Stimulated activated CD8-positive, alpha-beta memory T cell treated with anti-CD3 and anti-CD28 coated beads, Interleukin-15, amount 100 ng/mL, for 4 hours (primary cell): ENCODE data around the gene DPH1.

Source experiments
- DNase-seq, 2 donors: peaks; one replicate each; pipeline ENCODE4 v3.0.0-alpha.2; 2020; ENCODE audit warnings: low read depth in 2 of 2

Gene DPH1

DNA sequence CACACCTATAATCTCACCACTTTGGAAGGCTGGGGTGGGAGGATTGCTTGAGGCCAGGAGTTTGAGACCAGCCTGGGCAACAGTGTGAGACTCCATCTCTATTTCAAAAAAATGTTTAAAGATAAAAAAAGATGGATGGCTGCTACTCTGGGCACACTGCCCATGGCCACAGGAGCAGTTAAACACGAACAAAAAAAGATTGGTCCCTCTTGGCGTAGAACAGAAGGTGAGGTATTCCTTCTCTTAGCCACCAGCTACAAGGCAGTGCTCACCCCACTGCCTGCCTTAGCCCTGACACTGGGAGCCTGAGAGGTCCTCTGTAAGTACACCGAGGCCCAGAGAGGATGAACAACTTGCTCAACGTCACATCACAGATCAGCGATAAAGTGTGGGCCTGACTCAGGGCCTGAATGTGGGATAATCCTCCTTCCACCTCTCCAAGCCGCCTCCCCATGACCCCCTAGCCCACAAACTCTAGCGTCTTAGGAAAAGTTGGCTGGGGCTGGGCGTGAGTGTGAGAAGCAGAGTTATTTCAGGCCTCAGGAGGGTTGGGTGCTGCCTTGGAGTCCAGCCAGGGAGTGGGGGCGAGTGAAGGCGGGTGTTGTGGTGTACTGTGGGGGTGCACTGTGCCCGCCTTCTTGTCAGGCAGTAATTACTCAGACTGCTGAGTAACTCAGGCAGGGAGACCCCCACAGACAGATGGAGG, 2.3 kb upstream of the DPH1 start:
- DNase-seq, result no peak

DNA sequence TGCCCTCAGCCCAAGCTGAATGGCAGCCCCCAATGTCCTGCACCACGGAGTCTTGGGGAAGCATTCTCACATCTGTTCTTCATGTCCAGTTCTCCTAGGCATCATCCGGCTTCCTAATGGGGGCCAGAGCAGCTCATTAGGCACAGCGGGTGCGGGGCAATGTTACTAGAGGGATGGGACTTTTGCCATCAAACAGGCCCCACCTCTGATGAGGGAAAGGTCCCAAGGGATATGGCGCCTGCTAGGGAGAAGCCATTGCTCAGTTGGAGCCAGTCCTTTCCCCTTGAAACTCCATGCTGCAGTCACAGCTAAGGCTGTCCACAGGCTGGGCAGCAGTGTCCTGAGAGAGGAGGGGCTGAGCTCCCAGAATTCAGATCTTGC, 1.7 kb upstream of the DPH1 start:
- DNase-seq, result no peak

DNA sequence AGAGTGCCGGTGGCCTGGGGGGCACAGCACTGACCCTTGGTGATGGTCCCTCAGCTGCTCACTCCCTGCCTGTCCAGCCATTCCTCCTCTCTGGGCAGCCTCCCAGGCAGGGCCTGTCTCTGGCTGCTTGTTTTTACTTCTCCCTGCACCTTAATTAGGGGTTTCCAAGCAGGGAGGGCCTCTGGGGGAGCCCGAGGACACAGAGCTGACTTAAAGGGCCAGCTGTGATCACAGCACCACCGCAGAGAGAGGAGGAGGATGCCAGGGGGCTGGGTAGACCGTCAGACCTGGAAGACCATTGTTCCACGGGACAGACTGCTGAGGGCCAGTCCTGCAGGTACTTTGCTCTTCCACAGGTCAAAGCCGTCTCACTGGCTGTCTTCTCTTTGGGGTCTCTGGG, 1.2 kb upstream of the DPH1 start:
- no peak for DNase-seq

DNA sequence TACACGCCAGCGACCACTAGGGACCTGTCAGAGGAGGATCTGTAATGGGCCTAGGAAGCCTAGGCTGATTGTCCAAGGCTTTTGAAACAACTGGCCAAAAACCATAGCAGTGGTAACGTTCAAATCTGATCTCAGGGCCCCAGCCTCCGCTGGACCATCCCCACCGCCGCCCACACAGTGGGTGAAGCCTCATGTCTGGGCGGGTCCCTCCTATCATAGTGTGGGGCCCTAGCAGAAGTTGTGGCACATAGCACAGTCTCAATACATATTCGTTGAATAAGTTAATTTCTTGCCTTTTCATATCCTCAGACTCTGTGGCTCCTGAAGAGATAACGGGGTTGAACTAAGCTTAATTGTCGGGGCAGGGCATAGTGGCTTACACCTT, 818 bp downstream of the DPH1 start:
- DNase-seq, result no peak

DNA sequence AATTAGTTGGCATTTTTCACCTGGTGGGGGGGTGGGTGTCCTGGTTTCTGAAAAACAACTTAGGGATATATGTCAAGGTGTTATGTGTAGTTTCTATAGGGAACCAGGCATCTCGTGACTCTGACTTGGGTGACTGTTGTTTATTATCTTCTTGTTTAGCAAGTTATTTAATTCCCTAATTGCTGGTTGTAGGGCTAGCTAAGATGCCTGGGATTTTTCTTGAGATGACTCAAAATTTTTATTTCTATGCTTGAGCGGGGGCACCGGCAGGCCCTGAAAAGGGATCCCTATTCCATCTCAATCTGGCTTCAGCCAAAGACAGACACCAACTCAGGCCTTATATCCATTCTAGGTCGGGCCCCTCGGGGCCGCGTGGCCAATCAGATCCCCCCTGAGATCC, 3.2 kb downstream of the DPH1 start:
- no peak for DNase-seq

DNA sequence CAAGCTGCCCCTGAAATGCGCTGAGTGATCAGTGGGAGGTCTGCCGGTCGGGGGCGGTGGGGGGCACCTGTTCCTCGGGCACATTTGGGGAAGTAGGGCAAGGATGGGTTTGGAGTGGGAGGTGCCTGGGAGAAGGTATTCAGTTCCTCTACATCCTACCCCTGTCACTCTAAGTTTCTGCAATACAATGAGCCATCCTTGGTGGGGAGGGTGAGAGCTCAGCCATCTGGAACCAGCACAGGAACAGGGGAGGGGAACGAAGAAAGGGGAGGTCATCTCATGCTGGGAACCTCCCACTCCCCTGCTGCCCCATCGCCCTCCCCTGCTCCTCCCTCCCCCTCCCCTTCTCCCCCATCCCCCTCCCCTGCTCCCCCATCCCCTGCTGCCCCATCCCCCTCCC, 4.2 kb downstream of the DPH1 start:
- DNase-seq, result no peak

DNA sequence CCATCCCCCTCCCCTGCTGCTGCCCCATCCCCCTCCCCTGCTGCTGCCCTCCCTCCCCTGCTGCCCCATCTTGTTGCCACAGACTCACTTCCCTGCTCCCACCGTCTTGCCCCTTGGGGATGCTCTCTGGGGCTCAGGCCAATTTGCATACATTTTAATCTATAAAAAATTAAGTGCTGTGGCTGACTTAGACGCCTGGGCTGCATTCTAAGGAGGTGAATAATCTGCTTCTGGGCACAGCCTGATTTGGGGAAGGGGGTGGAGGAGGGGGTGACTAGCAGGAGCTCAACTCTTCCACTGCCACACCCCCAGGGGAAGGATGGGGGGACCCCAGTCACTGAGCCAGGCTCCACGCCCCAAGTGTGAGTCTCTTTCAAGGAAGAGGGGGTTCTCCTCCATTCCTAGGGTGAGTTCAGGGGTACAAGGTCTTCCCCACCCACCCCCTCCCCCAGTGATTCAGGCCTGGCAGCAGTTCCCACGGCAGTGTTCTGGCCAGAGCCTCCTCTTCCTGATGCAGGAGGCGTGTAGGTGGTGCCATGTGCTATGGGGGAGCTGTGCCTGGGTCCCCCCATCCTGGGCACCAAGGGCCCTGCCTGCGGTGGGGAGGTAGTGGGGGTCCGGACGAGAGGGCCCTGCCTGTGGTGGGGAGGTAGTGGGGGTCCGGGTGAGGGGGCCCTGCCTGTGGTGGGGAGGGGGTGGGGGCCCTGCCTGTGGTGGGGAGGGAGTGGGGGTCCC, 5.0 kb downstream of the DPH1 start:
- no peak for DNase-seq

DNA sequence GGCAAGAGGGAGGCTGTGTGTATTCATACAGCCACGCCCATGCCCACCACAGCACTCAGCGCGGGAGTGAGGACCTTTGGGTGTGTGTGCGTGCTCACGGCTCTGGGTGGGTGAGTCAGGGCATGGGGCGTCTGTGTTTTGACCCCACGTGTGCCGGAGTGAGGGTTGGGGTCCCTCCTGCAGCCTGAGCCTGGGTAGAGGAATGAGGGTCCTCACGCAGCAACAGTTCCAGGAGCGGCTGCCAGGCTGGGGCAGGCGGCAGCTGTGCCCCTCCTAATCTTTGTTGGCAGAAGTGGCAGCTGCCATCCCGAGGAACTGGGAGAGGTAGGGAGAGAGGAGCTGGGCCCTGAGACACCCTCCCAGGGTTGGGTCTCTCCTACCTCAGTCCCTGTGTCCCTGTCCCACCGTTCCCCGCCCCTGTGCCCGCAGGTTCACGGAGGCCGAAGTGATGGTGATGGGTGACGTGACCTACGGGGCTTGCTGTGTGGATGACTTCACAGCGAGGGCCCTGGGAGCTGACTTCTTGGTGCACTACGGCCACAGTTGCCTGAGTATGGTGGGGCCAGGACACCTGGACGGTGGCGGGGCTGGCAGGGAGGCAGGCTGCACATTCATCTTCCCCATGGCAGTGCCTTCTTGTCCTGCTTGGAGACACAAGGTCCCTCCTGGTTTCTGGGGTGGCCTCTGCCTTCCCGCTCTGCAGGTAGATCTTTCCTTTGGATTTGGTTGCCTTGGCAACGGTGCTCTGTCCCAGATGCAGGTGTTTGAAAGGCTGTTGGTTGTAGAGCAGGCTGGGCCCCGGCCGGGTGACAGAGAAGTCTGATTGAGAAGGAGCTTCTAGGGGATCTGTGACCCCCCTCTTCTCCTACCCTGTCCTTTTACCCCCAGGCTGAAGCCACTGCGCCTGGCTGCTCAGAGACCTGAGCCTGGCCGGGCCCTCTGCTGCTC, 5.9 kb downstream of the DPH1 start:
- no peak for DNase-seq

DNA sequence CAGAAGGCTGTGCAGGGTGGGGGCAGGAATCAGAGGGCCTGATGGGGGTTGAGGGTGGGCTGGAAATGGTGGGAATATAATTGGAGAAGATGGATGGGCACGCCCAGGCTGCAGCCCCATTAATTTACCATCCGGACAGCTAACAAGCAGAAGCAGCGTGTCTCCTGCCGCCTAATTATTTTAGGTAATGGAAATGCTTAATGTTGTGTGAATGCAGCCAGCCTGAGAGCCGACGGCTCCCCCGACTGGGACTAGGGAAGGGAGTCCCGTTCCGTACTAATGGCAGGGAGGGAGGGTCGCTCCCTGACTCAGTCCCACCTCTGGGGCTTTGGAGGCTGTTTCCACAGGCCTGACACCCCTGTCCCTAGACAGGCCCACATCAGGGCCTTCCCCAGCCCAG, 7.2 kb downstream of the DPH1 start:
- no peak for DNase-seq

DNA sequence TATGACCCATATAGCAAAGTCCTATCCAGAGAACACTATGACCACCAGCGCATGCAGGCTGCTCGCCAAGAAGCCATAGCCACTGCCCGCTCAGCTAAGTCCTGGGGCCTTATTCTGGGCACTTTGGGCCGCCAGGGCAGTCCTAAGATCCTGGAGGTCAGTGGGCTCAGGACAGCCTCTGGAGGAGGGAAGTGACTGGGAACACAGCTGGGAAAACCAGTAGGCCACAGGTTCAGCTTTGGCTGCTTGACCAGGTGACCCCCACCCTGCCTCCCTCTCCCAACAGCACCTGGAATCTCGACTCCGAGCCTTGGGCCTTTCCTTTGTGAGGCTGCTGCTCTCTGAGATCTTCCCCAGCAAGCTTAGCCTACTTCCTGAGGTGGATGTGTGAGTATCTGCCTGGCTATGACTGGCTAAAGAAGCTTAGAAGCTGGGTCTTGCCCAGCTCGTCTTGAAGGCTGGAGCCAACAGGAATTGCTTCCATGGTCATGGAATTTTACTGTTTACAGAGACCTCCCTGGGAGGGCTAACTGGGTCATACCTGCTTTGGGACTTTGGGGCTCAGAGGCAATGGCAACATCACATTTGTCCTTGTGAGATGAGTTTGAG, 10.4 kb downstream of the DPH1 start:
- DNase-seq, result no peak

DNA sequence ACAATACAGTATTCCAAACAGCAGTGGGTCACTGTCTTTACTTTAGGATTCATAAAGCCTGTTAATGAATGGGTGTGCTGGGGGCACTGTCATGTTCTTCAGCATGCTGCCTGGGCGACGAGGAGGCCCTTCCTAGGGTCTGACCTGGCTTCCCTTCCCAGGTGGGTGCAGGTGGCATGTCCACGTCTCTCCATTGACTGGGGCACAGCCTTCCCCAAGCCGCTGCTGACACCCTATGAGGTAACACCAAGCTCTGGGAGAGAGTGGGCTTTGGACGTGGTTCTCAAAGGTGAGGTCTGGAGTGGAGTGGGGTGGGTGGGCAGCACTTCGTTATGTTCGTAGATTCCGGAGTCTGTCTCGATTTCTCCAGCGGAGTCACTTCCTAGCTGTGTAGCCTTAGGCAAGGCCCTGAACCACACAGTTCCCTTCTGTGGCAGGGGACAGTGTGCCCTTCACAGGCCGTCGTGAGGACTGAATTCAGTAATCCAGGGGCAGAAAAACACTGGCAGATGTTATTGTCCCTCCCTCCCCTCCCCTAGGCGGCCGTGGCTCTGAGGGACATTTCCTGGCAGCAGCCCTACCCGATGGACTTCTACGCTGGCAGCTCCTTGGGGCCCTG, 11.1 kb downstream of the DPH1 start:
- DNase-seq, result no peak

DNA sequence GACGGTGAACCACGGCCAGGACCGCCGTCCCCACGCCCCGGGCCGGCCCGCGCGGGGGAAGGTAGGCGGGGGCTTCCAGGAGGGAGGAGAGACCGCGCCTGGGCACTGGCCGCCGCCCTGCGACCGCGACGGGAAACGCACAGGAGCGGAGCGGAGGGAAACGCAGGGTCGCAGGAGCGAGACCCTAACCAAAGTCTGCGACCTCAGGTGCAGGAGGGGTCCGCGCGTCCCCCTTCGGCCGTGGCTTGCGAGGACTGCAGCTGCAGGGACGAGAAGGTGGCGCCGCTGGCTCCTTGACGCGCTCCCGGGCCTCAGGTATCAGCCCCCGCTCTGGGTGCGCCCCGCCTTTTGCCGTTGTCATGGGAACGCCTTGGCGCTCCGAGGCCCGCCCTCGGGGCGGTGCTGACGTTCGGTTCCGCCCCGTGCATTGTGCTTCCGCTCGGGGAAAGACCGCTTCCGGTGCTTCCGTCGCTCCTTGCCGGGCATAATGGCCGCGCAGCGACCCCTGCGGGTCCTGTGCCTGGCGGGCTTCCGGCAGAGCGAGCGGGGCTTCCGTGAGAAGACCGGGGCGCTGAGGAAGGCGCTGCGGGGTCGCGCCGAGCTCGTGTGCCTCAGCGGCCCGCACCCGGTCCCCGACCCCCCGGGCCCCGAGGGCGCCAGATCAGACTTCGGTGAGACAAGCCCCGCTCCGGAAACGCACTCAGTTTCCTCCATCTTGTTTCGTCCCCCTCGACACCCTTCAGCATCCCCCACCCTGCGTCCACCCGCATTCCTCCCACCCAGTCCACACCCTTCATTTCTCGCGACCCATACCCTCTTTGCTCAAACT, 11.8 kb downstream of the DPH1 start, which contains the start of gene OVCA2:
Gene OVCA2, plus strand, starts transcription at position 462 of the 829 bp plus-strand sequence. Its CDS starts 26 bp downstream, at position 488.
- peak; percentile 93 to 96 for DNase-seq

DNA sequence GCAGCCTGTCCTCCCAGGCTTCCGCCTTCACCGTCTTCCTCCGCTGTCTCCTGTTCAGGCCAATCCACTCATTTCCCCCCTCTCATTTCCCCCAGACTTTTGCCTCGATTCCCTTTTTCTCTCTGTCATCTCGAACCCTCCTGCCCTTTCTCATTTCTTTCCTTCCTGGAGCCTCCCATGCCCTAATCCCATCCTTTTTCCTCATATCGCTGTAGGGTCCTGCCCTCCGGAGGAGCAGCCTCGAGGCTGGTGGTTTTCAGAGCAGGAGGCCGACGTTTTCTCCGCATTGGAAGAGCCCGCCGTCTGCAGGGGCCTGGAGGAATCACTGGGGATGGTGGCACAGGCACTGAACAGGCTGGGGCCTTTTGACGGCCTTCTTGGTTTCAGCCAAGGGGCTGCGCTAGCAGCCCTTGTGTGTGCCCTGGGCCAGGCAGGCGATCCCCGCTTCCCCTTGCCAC, 12.5 kb downstream of the DPH1 start:
- no peak for DNase-seq

DNA sequence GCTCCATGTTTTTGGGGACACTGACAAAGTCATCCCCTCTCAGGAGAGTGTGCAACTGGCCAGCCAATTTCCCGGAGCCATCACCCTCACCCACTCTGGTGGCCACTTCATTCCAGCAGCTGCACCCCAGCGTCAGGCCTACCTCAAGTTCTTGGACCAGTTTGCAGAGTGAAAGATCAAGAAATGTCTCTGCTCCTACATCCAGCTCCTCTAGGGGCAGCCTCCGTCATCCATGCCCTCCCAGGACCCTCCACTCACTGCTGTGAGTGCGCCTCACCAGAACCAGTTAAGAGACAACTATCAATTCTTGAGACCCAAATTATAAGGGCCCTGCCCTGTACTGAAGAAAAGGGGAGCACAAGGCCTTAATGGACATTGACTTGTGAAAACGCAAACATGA, 13.0 kb downstream of the DPH1 start:
- DNase-seq, result no peak

DNA sequence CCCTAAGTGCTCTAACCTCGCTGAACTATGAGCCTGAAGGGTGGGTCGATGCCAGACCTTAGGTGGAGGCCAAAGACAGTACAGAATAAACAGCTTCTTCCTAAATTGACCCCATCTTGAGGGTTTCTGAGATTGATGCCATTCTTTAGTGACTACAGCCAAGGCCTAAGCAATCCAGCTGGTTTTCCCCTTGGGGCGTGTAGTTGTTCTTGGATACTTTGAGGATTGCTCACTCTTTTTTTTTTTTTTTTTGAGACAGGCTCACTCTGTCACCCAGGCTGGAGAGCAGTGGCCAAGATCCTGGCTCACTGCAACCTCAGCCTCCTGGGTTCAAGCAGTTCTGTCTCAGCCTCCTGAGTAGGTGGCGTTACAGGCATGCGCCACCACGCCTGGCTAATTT, 13.8 kb downstream of the DPH1 start:
- no peak for DNase-seq

DNA sequence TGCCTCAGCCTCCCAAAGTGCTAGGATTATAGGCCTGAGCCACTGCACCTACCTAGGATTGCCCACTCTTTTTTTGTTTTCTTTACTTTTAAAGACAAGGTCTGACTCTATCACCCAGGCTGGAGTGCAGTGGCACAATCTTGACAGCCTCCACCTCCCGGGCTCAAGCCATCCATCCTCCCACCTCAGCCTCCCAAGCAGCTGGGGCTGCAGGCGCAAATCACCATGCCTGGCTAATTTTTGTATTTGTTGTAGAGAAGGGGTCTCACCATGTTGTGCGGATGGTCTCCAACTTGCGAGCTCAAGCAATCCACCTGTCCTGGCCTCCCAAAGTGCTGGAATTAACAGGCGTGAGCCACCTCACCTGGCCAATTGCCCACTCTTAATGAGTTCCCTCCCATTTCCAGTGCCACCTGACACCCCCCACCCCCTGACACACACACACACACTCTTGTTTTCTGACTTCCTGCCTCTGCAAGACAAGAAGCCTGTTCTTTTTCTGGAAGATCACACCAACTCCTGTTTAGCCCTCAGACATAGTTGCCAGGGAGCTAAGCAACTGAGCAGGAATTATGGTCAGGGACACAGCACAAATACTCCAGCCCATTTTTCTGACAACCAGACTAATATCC, 14.4 kb downstream of the DPH1 start:
- no peak for DNase-seq

DNA sequence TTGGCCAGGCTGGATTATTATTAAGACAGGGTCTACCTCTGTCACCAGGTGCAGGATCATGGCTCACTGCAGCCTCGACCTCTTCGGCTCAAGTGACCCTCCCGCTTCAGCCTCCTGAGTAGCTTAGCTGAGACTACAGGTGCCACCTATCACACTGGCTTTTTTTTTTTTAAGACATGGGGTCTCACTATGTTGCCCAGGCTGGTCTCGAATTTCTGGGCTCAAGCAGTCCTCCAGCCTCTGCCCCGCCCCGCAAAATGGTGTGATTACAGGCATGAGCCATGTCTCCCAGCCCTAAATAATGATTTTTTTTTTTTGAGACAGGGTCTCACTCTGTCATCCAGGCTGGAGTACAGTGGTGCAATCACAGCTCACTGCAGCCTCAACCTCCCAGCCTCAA, 17.6 kb downstream of the DPH1 start:
- no peak for DNase-seq

DNA sequence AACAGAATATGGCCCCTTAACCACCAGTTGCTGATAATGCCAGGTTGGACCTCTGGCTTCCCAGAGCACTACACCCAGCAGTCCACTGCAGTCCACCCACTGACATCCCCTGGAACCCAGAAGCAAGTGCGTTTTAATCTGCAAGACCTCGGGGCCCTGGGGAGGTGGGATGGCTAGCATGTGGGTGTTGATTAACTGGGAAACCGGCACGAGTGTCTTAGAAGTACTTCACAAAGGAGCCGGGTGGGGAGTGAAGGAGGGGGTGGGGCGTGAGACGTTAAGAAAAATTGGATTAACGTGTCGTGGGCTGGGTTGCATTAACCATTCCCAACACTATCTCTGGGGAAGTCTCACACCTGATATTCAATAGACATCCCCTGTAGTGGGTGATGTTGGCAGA, 18.9 kb downstream of the DPH1 start:
- no peak for DNase-seq

DNA sequence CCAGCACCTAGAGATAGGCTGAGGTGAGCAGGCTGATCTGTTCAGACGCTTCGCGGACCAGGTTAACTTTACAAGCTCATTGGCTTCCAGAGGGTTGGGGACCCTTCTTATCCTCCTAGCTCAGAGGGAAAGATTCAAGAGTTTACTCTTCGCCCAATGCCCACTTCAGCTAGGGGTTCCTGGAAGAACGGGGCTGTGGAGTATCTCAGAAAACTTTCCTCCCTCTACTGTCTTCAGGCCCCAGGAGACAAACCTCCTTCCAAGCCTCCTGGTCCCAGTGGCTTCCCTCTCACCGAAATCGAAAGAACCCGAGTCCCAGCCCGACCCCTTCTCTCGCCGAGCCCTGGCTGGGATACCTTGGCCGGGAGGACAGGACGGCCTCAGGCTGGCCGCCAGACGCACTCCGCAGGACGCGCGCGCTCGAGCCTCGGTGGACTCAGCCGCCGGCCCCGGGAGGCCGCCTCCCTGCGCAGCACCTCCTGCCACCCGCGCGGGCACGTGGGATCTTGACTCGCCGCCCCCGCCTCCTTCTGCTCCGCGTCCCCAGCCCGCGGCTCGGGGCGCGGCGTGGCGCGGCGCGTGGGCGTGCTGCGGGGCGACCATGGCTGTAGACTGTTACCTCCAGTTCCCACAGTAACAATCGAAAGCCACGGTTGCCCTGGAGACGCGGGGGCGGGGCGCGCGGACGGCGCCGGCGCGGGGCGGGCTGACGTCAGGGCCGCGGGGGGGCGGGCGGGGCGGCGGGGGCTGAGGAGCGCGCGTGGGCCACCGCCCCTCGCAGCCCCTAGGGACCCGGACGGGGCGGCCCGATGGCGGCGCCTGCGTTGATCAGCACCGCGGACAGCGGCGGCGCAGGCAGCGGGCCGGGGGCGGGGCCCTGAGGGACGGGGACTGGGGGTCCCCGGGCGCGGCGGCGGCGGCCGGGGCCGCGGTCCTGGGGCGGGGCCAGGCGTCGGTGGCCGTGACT, 19.7 kb downstream of the DPH1 start:
- DNase-seq, result peak; percentile 89
